GM12865 (cell line): ENCODE data around the gene STRC.
"Not testable (repeated sequence)": the region's sequence is repeated elsewhere in the genome, so short reads cannot be mapped to it uniquely, and the experiment has no call there.

Source experiments
- DNase-seq: peaks from one replicate; pipeline ENCODE4 v3.0.0; 2010; ENCODE audit warnings: low read depth
- H3K4me3 ChIP-seq: 2 replicates; pipeline ENCODE4 v1.5.1; 2011; ENCODE audit warnings: mild to moderate bottlenecking, low read depth, low read length, control low read depth
- CTCF ChIP-seq: IDR thresholded peaks from 2 replicates; pipeline ENCODE4 v1.5.1; 2011; ENCODE audit warnings: low read length, control low read depth, low read depth, inconsistent platforms; ENCODE audit not compliant: insufficient read depth; ENCODE audit errors: missing control alignments

The STRC gene

GRCh38 chr15:43593328-43594190 is 25.0 kb downstream of the STRC start, which contains the start of gene CKMT1B:
CKMT1B (plus strand) TSS chr15:43594027; CDS start chr15:43594219, 192 bp downstream.
- not testable (repeated sequence) for DNase-seq, H3K4me3 ChIP-seq

- DNase-seq, H3K4me3 ChIP-seq: not testable (repeated sequence)
These were observed 25.8 kb downstream of the STRC start for GRCh38 chr15:43592841-43593240.

- H3K4me3 ChIP-seq, DNase-seq: not testable (repeated sequence)
These were observed 28.7 kb downstream of the STRC start, which contains the start of gene PPIP5K1 for GRCh38 chr15:43589778-43590466. PPIP5K1 (minus strand) TSS chr15:43590208; CDS start chr15:43584504, 5,704 bp downstream.

- DNase-seq = not testable (repeated sequence)
These were observed 44.0 kb downstream of the STRC start for GRCh38 chr15:43574607-43575006.

GRCh38 chr15:43566615-43567014 is 52.0 kb downstream of the STRC start:
- not testable (repeated sequence) for H3K4me3 ChIP-seq, DNase-seq

More at GRCh38 chr15:43574607-43575006, 44.0 kb downstream of the STRC start:
- H3K4me3 ChIP-seq = not testable (repeated sequence)

GRCh38 chr15:43563793-43564192 is 54.8 kb downstream of the STRC start:
- not testable (repeated sequence) for H3K4me3 ChIP-seq, DNase-seq

- not testable (repeated sequence) for DNase-seq, H3K4me3 ChIP-seq
These were observed 55.8 kb downstream of the STRC start for GRCh38 chr15:43562753-43563152.

- no peak for DNase-seq
- no peak overlapping the region for H3K4me3 ChIP-seq
- no peak for TF ChIP-seq CTCF
These were observed 65.6 kb downstream of the STRC start for GRCh38 chr15:43552986-43553385.

GRCh38 chr15:43552256-43552655 is 66.3 kb downstream of the STRC start:
- DNase-seq = no peak
- TF ChIP-seq CTCF = no peak
- no peak overlapping the region for H3K4me3 ChIP-seq

GRCh38 chr15:43550527-43551363 is 67.9 kb downstream of the STRC start:
- H3K4me3 ChIP-seq = no peak overlapping the region
- TF ChIP-seq CTCF = no peak
- no peak for DNase-seq
